ENCODE measurements around the gene KIZ.

KIZ gene

DNA sequence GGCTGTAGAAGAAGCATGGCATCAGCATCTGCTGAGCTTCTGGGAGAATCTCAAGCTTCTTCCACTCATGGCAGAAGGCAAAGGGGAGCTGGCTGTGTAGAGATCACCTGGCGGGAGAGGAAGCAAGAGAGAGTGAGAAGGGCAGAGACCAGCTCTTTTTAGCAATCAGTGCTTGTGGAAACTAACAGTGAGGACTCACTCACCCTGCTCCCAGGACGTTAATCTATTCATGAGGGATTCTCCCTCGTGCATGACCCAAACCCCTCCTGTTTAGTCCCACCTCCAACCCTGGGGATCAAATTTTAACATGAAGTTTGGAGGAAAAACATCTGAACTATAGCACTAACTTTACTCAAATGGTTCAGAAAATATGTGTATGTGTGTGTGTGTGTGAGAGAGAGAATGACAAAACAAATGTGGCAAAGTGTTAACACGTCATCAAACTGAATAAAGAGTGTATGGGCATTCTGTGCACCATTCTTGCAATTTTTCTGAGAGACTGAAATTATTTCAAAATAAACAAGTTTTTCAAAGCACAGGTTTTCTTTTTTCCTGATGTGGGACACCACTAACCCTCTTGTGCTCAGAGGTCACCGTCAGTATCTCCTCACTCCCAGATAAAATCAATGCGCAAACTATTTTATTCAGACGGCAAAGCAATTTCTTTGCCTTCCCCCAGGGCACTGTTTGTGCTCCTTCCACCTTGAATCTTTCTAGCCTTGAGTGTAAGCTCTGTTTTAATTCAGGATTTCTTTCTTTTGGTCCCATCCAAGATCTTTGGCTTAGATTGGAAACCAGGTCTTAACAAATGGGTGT, 154.0 kb downstream of the KIZ start:
- in situ Hi-C loops (cut with MboI; ENCODE audit: low pct_unique_long_range_greater_than_20kb, low sequenced_read_pairs), result no loop called here
- DNase-seq, result no peak

DNA sequence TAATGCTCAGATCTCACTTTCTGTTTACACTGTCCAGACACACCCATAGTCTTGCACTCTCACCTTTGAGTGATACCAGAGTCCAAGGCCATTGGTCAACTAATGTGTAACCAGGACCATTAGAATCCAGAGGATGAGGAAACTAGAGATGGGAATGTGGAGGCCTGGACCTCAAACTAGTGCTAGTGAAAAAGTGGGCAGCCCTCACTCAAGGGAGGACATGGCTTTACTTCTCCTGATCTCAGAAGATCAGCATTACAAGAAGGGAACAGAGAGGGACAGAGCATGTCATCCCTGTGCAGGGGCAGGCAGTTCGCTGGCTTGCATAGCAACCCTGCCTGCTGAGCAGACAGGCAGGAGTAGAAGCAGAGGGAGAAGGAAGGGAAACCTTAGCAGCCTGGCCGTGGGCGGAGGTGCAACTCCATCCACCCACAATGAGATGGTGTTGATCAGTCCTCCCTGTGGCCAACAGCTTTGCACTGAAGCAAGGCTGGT, 154.7 kb downstream of the KIZ start:
- no peak for DNase-seq
- in situ Hi-C loops (cut with MboI; ENCODE audit: low pct_unique_long_range_greater_than_20kb, low sequenced_read_pairs), result no loop called here

GRCh38 chr20:21286775-21287174, 160.9 kb downstream of the KIZ start:
- in situ Hi-C loops (cut with MboI; ENCODE audit: low pct_unique_long_range_greater_than_20kb, low sequenced_read_pairs), result no loop called here
- DNase-seq, result no peak

GRCh38 chr20:21288587-21289370, 162.9 kb downstream of the KIZ start:
- DNase-seq, result no peak
- in situ Hi-C loops (cut with MboI; ENCODE audit: low pct_unique_long_range_greater_than_20kb, low sequenced_read_pairs), result no loop called here

DNA sequence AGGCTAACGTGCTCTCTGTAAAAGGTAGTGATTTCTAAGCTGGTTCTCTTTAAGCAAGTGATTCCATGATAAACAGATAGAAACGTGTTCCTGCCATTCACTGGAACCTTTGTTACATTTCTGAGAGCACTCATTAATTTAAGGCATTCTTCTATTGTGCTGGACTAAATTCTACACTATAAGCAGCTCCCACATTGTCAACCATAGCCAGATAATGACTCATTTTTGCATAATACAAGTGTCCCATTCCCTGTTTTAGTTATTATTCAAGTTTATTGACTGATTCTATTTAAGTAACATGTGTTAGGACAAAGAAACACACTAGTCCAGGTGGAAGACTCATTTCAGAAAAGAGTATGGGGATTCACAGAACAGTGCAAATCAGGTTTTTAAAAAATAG, 163.8 kb downstream of the KIZ start:
- no peak for DNase-seq
- in situ Hi-C loops (cut with MboI; ENCODE audit: low pct_unique_long_range_greater_than_20kb, low sequenced_read_pairs), result no loop called here

GRCh38 chr20:21291026-21291425, 165.1 kb downstream of the KIZ start:
- no peak for DNase-seq
- in situ Hi-C loops (cut with MboI; ENCODE audit: low pct_unique_long_range_greater_than_20kb, low sequenced_read_pairs), result no loop called here

- DNase-seq, result no peak
- in situ Hi-C loops (cut with MboI; ENCODE audit: low pct_unique_long_range_greater_than_20kb, low sequenced_read_pairs), result no loop called here
Measured at GRCh38 chr20:21294755-21295154, 168.9 kb downstream of the KIZ start.

Data from KBM-7 (cell line).